Measurements from ENCODE around the gene GPHN.

Gene GPHN

GRCh38 chr14:67172056-67172455 lies 664.1 kb downstream of the GPHN start:
- no peak overlapping the region for H3K9ac ChIP-seq (ENCODE audit: low read depth, low read length)
- peaks cover 9% of the 10 kb centered on the region; the same call in 1 of the 2 replicates for H3K4me1 ChIP-seq (ENCODE audit: insufficient read depth, low read length)
- H3K9me3 ChIP-seq (ENCODE audit: control insufficient read depth, insufficient read depth, low read length): no peaks in the 10 kb centered on the region
- no peaks in the 10 kb centered on the region for H3K36me3 ChIP-seq (ENCODE audit: insufficient read depth, low read length)

GRCh38 chr14:67172520-67172919 lies 664.6 kb downstream of the GPHN start:
- Histone ChIP-seq H3K9me3 (ENCODE audit: control insufficient read depth, insufficient read depth, low read length) (no peaks in the 10 kb centered on the region), H3K9ac (ENCODE audit: low read depth, low read length) (no peak overlapping the region), H3K36me3 (ENCODE audit: insufficient read depth, low read length) (no peaks in the 10 kb centered on the region), H3K4me1 (ENCODE audit: insufficient read depth, low read length) (peaks cover 6% of the 10 kb centered on the region; the same call in 1 of the 2 replicates)

- Histone ChIP-seq H3K36me3 (ENCODE audit: insufficient read depth, low read length) (no peaks in the 10 kb centered on the region), H3K4me1 (ENCODE audit: insufficient read depth, low read length) (no peaks in the 10 kb centered on the region), H3K9me3 (ENCODE audit: control insufficient read depth, insufficient read depth, low read length) (no peaks in the 10 kb centered on the region), H3K9ac (ENCODE audit: low read depth, low read length) (no peak overlapping the region)
Measured at GRCh38 chr14:67173719-67174118, 665.8 kb downstream of the GPHN start.

GRCh38 chr14:67186172-67186768 lies 678.3 kb downstream of the GPHN start:
- H3K9me3 ChIP-seq (ENCODE audit: control insufficient read depth, insufficient read depth, low read length): no peaks in the 10 kb centered on the region
- H3K9ac ChIP-seq (ENCODE audit: low read depth, low read length): no peak overlapping the region
- H3K4me1 ChIP-seq (ENCODE audit: insufficient read depth, low read length): peaks cover 9% of the 10 kb centered on the region; the same call in 1 of the 2 replicates
- H3K36me3 ChIP-seq (ENCODE audit: insufficient read depth, low read length): no peaks in the 10 kb centered on the region

GRCh38 chr14:67186789-67187584 lies 679.0 kb downstream of the GPHN start:
- H3K9me3 ChIP-seq (ENCODE audit: control insufficient read depth, insufficient read depth, low read length): no peaks in the 10 kb centered on the region
- no peaks in the 10 kb centered on the region for H3K36me3 ChIP-seq (ENCODE audit: insufficient read depth, low read length)
- H3K4me1 ChIP-seq (ENCODE audit: insufficient read depth, low read length): peaks cover 9% of the 10 kb centered on the region; the same call in 1 of the 2 replicates
- no peak overlapping the region for H3K9ac ChIP-seq (ENCODE audit: low read depth, low read length)

- H3K9me3 ChIP-seq (ENCODE audit: control insufficient read depth, insufficient read depth, low read length): no peaks in the 10 kb centered on the region
- H3K9ac ChIP-seq (ENCODE audit: low read depth, low read length): no peak overlapping the region
- H3K4me1 ChIP-seq (ENCODE audit: insufficient read depth, low read length): peaks cover 9% of the 10 kb centered on the region; the same call in 1 of the 2 replicates
Measured at GRCh38 chr14:67187826-67188225, 679.9 kb downstream of the GPHN start.

GRCh38 chr14:67188326-67188725 lies 680.4 kb downstream of the GPHN start:
- H3K4me1 ChIP-seq (ENCODE audit: insufficient read depth, low read length): peaks cover 9% of the 10 kb centered on the region; the same call in 1 of the 2 replicates
- H3K9me3 ChIP-seq (ENCODE audit: control insufficient read depth, insufficient read depth, low read length): no peaks in the 10 kb centered on the region
- H3K9ac ChIP-seq (ENCODE audit: low read depth, low read length): no peak overlapping the region
- H3K36me3 ChIP-seq (ENCODE audit: insufficient read depth, low read length): no peaks in the 10 kb centered on the region

More at GRCh38 chr14:67187826-67188225, 679.9 kb downstream of the GPHN start:
- no peaks in the 10 kb centered on the region for H3K36me3 ChIP-seq (ENCODE audit: insufficient read depth, low read length)

GRCh38 chr14:67191768-67192290 lies 683.9 kb downstream of the GPHN start:
- Histone ChIP-seq H3K9me3 (ENCODE audit: control insufficient read depth, insufficient read depth, low read length) (no peaks in the 10 kb centered on the region), H3K9ac (ENCODE audit: low read depth, low read length) (no peak overlapping the region), H3K36me3 (ENCODE audit: insufficient read depth, low read length) (no peaks in the 10 kb centered on the region), H3K4me1 (ENCODE audit: insufficient read depth, low read length) (peaks cover 2% of the 10 kb centered on the region; the same call in 1 of the 2 replicates)

GRCh38 chr14:67192366-67192765 lies 684.4 kb downstream of the GPHN start:
- H3K4me1 ChIP-seq (ENCODE audit: insufficient read depth, low read length): no peaks in the 10 kb centered on the region
- H3K9me3 ChIP-seq (ENCODE audit: control insufficient read depth, insufficient read depth, low read length): no peaks in the 10 kb centered on the region
- H3K36me3 ChIP-seq (ENCODE audit: insufficient read depth, low read length): no peaks in the 10 kb centered on the region
- H3K9ac ChIP-seq (ENCODE audit: low read depth, low read length): no peak overlapping the region

GRCh38 chr14:67195279-67195678 lies 687.3 kb downstream of the GPHN start:
- Histone ChIP-seq H3K9ac (ENCODE audit: low read depth, low read length) (no peak overlapping the region), H3K4me1 (ENCODE audit: insufficient read depth, low read length) (no peaks in the 10 kb centered on the region), H3K36me3 (ENCODE audit: insufficient read depth, low read length) (no peaks in the 10 kb centered on the region), H3K9me3 (ENCODE audit: control insufficient read depth, insufficient read depth, low read length) (no peaks in the 10 kb centered on the region)

- Histone ChIP-seq H3K36me3 (ENCODE audit: insufficient read depth, low read length) (no peaks in the 10 kb centered on the region), H3K4me1 (ENCODE audit: insufficient read depth, low read length) (no peaks in the 10 kb centered on the region), H3K9ac (ENCODE audit: low read depth, low read length) (no peak overlapping the region), H3K9me3 (ENCODE audit: control insufficient read depth, insufficient read depth, low read length) (no peaks in the 10 kb centered on the region)
Measured at GRCh38 chr14:67199016-67199415, 691.1 kb downstream of the GPHN start.

GRCh38 chr14:67207810-67208209 lies 699.9 kb downstream of the GPHN start:
- Histone ChIP-seq H3K9ac (ENCODE audit: low read depth, low read length) (no peak overlapping the region), H3K9me3 (ENCODE audit: control insufficient read depth, insufficient read depth, low read length) (no peaks in the 10 kb centered on the region), H3K36me3 (ENCODE audit: insufficient read depth, low read length) (no peaks in the 10 kb centered on the region), H3K4me1 (ENCODE audit: insufficient read depth, low read length) (no peaks in the 10 kb centered on the region)

- H3K36me3 ChIP-seq (ENCODE audit: insufficient read depth, low read length): no peaks in the 10 kb centered on the region
- no peak overlapping the region for H3K9ac ChIP-seq (ENCODE audit: low read depth, low read length)
- H3K9me3 ChIP-seq (ENCODE audit: control insufficient read depth, insufficient read depth, low read length): no peaks in the 10 kb centered on the region
- peaks cover 3% of the 10 kb centered on the region; the same call in 1 of the 2 replicates for H3K4me1 ChIP-seq (ENCODE audit: insufficient read depth, low read length)
Measured at GRCh38 chr14:67218126-67218525, 710.2 kb downstream of the GPHN start.

GRCh38 chr14:67221248-67221981 lies 713.5 kb downstream of the GPHN start:
- Histone ChIP-seq H3K9ac (ENCODE audit: low read depth, low read length) (no peak overlapping the region), H3K4me1 (ENCODE audit: insufficient read depth, low read length) (peaks cover 3% of the 10 kb centered on the region; the same call in 1 of the 2 replicates), H3K36me3 (ENCODE audit: insufficient read depth, low read length) (no peaks in the 10 kb centered on the region), H3K9me3 (ENCODE audit: control insufficient read depth, insufficient read depth, low read length) (no peaks in the 10 kb centered on the region)
